Hindlimb muscle (tissue), 1 donor: ENCODE measurements around the gene NMT1. TPM values are rescaled to one million over a fixed set of nuclear protein-coding genes. Genes with fewer than 3 reads are reported as not detected.
"Not testable (repeated sequence)": the region's sequence is repeated elsewhere in the genome, so short reads cannot be mapped to it uniquely, and the experiment has no call there.

Source experiments
- DNase-seq: peaks from one replicate; pipeline ENCODE4 v3.0.0-alpha.2; 2013
- polyA plus RNA-seq: library from polyadenylated mRNA; unstranded; fragments of 120-200 nt; gene quantifications from one replicate; pipeline ENCODE4 v1.2.1, GENCODE V29; 2013; ENCODE audit not compliant: insufficient read length

The NMT1 gene
- polyA plus RNA-seq, 1 donor, result 39.0 TPM

DNA sequence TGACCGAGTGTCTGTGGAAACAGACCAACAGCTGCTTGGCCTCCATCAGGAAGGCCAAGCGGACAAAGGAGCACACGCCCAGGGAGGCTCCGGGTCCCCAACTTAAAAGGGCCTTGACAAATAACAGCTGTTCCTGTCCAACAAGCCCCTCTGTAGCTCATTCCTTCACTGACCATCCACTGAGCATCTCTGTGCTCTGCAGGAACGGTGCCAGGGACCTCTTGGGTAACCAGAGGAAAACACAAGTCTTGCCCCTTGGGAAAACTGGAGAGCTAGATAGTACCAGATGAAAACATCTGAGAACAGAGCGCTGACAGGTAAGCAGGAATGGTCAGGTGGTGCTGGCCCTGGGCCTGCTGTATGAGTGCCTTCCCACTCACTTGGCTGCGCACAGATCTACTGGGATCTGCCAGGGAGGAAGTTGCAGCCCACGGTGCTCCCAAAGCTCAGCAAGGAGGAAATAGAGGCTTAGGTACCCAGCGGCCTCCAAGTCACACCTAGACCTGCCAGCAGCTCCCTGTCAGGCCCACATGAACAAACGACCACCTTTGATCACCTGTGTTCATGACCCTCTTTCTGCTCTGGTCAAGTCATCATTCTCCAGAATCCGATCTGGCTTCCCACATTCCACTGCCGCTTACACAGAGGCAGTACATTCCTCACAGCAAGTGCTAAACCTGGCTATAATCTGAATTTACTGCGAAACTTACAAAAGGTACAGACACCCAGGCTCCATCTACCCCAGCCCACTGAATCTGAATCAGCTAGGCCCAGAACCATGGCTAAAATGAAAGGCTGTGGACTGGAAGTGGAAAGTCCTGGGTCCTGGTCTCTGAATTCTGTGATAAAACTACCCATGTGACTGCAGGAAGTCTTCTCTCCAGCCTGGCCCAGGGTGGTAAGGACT is 22.1 kb upstream of the NMT1 start:
- no peak for DNase-seq

GRCh38 chr17:45040459-45040858 is 20.7 kb upstream of the NMT1 start:
- no peak for DNase-seq

GRCh38 chr17:45042346-45043120 is 18.6 kb upstream of the NMT1 start:
- DNase-seq, result no peak

DNA sequence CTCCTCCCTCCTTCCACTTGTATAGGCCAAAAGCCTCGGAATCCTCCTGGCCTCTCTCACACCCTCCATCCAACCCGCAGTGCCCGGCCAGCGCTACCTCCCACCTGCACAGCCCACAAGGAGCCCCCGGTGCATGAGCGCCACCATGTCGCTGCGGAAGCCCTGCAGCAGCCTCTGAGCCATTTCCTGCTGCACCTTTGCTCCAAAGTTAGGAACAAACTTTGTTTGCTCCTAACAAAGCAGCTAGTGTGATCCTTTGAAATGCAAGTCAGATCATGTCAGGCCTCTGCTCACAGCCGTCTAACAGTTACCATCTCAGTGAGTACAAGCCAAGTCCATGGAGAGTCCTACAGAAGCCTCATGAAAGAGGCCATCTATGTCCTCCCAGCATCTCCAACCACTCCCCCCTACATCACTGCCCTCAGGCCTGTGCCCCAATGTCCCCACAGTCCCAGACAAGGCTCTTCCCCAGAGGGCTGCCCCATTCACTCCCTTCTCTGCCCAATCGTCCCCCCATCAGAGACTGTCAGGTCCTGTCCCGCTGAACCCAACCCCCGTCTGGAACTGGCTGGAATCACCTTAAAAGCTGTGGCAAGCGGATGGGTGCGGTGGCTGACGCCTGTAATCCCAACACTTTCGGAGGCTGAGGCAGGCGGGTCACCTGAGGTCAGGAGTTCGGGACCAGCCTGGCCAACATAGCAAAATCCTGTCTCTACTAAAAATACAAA is 17.1 kb upstream of the NMT1 start:
- DNase-seq, result no peak

DNA sequence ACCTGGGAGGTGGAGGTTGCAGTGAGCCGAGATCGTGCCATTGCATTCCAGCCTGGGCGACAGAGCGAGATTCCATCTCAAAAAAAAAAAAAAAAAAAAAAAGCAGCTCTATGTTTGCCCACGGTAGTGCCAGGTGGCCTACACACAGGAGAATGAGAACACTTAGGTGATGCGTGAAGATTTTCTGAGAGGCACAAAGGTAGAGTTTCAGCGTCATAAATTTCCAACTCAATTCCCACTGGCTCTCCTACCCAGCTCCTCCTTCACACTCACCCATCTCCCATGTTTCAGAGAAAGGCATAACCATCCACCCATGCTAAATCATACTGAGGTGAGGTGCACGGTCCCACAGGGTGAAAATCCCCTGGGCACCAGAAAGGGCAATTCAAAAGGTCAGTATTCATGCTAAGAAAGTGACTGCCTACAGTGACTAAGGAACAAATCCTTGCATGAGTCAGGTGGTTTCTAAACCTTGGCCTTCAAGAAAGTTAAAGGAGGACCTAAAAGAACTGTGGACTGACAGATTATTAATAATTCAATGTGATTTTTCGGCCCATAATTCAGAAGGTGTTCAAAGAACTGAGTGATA is 14.5 kb upstream of the NMT1 start:
- no peak for DNase-seq

DNA sequence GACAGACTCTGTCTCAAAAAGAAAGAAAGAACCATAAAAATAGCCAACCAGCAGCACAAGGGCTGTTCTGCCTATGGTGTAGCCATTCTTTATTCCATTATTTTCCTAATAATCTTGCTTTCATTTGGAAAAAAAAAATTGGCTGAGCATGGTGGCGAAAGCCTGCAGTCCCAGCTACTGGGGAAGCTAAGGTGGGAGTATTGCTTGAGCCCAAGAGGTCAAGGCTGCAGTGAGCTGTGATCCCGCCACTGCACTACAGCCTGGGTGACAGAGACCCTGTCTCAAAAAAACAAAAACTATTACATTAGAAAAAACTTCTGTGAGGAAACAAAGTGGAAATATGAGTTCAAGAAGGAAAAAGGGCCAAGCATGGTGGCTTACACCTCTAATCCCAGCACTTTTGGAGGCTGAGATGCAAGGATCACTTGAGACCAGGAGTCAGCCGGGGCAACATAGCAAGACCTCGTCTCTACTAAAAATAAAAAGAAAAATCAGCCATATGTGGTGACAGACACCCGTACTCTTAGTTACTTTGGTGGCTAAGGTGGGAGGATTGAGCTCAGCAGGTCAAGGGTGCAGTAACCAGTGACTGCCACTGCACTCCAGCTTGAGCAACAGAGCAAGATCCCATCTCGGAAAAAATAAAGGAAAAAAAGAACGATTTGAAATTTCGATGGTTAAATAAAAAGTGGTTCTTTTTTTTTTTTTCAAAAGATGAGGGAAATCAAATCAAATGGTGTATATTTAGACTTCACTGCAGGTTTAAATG is 12.1 kb upstream of the NMT1 start:
- DNase-seq, result no peak

DNA sequence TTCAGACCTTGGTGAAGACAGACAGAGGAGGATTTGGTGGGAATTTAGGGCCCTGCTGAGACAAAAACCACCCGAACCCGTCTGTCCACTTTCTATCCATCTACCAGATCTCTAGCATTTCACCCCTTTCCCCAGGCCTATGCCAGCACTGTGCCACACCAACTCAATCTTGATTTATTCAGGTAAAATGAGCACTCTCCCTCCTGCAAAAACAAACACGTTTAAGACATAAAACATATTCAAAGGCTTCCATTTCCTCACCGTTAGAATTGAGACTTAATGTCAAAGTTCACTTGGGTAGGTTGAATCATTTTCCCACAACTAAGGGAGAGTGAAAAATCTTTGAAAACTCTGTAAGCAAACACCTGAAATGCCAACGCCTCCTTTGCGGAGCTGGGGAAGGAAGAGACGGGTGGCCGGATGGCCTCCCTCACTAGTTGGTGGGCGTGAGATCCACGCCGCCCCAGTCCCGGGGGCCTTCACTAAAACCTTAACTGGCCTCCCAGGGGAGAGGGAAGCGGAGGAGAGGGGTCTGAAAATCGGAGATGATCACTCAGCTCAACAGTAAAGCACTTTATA is 10.5 kb upstream of the NMT1 start:
- DNase-seq, result no peak

DNA sequence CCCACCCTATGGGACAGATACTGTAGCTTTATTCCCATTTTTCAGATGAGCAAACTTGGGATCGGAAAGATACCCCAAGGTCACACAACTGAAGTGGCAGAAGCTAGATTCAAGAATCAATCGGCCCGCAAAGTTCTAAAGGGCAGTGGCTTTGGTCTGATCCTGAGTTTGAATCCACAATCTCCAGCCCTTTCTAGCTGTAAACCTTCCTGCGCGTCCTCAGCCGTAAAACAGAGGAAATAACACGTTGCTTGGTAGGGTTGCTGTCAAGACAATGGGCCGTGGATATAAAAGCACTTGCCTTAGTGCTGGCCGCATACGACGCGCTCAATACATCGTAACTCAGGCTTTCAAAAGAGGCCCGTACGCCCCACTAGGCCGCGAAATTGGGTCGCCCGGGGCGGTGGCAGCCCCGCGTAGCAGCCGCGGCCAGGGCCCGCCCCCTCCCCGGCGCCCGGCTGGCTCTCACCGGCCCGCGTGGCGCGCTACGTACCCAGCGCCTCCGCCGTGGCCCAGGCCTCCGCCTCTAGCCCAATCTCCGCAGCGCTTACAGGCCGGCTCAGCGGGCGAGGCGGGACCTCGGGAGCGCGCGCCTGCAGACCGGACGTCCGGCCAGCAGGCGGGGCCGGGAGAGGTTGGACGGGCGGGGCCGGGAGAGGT is 9.9 kb upstream of the NMT1 start, which contains the start of gene DCAKD:
Gene DCAKD (minus strand): TSS at position 573 of the 660 bp plus-strand sequence. CDS start 16,747 bp downstream, outside the sequence.
- peak; percentile 95 for DNase-seq

DNA sequence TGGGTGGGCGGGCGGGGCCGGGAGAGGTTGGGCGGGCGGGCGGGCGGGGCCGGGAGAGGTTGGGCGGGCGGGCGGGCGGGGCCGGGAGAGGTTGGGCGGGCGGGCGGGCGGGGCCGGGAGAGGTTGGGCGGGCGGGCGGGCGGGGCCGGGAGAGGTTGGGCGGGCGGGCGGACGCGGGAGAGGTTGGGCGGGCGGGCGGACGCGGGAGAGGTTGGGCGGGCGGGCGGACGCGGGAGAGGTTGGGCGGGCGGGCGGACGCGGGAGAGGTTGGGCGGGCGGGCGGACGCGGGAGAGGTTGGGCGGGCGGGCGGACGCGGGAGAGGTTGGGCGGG is 9.4 kb upstream of the NMT1 start:
- not testable (repeated sequence) for DNase-seq

GRCh38 chr17:45052052-45052772 is 8.9 kb upstream of the NMT1 start:
- peak; percentile 46 for DNase-seq

DNA sequence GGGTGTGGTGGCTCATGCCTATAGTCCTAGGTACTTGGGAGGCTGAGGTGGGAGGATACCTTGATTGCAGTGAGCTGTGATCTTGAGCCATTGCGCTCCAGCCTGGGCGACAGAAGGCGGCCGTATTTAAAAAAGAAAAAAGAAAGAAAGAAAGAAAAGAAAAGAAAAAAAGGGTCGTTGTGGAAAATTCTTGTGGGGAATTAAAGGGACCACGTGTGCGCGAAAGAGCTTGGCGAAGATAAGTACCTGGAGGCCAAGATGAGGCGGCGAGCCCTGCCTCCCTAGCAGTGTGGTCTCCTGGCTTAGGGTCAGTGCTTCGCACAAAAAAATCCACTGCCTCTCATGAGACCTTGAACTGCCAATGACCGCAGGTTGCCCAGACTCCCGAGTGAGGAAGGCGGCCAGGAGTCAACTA is 728 bp upstream of the NMT1 start:
- no peak for DNase-seq

DNA sequence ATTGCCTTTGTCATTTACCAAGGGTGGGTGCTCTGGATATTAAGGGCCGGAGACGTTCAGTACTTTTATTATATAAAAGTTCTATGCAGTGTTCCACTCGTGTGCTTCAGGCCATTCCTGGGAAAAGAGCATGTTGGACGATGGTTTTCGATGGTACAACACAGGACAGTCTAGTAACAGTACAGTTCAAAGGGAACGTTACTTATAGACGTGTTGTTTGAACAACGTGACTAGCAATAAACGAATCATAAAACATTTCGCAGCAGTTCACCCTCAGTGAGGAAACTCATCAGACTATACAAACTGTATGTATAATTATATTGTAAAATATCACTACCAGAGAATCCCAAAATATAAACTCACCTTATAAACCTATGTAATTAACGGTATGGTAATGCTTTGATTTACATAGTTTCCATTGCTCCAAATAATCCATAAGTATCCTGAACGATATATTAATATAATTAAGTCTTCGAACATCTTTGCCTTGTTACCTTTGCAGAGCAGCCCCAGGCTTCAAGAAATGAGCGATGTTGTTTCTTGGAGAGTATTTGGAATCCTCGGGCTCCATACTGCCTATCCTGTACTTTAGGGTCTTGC is 589 bp downstream of the NMT1 start:
- DNase-seq, result no peak

GRCh38 chr17:45063198-45063597 is 2.1 kb downstream of the NMT1 start:
- DNase-seq, result no peak

- no peak for DNase-seq
Measured at GRCh38 chr17:45067637-45068036, 6.5 kb downstream of the NMT1 start.

- no peak for DNase-seq
Measured at GRCh38 chr17:45070001-45070400, 8.9 kb downstream of the NMT1 start.

GRCh38 chr17:45070809-45071208 is 9.7 kb downstream of the NMT1 start:
- no peak for DNase-seq

DNA sequence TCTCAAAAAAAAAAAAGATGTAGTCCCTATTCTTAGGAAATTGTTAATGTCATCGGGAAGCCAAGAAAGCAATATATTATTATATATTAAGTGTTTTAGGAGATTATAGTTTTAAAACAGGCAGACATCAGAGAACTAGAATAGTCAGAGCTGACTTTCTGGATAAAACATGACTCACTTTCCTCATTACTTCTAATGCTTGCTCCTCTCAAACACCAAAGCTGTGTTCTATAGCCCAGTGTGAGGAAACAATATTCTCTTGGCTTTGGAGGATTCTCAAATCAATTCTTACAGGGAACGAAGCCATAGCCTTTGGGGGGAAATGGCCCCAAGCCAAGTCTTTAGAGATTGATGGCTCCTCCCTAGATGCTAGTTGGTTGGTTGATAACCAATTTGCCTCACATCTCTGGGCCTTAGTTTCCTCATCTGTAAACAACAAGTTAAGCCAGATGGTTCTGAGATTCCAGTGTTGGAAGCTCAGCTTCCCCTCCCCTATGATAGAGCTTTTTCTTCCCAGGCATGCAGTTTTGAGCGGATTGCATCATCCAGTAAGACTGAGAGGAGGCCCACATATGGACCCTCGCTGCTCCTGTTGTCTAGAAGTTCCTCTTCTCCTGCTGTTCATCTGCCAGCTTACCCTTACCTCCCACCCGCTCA is 12.4 kb downstream of the NMT1 start:
- DNase-seq, result no peak

- no peak for DNase-seq
Measured at GRCh38 chr17:45077643-45078042, 16.5 kb downstream of the NMT1 start.

DNA sequence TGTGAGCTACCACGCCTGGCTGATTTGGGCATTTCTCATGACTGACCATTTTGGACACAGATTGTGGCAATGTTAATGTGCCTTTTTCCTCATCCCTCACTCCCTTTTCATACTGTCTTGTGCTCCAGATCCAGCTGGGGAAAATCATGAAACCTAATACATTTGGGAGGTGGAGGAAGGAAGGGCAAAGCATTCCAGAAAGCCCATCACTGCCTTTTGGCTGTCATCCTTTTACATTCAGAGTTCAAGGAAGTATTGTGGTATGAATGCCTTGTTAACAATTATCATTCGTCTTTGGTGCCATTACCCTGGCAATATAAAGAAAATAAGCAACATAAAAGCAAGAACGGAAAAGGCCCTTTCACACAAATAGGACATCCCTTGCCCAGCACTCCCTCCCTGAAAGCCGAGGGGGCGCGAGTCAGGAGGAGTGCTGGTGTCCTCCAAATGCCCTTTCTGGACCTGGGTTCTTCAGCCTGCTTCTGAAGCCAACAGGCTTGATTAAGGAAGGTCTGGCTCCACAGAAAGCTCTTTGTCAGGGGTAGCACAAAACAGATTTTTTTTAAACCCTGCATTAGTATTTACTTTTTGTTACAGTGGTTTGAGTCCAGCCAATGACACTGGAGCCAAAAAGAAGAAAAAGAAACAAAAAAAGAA is 20.1 kb downstream of the NMT1 start:
- DNase-seq, result no peak
